Osteoblast (primary cell): ENCODE measurements around the gene CAPN15. TPM values are rescaled to one million over a fixed set of nuclear protein-coding genes. Genes with fewer than 3 reads are reported as not detected.

Experiments
- DNase-seq: peaks from one replicate; pipeline ENCODE4 v3.0.0; 2011; ENCODE audit warnings: low spot score, mixed read lengths; ENCODE audit not compliant: insufficient read length; ENCODE audit errors: missing footprints
- H2AFZ ChIP-seq: 2 replicates; pipeline ENCODE4 v1.6.0; 2011; ENCODE audit warnings: mild to moderate bottlenecking, low read length
- H3K27ac ChIP-seq: 2 replicates; pipeline ENCODE4 v1.5.1; 2011; ENCODE audit warnings: mild to moderate bottlenecking, low read depth, low read length, moderate library complexity
- H3K27me3 ChIP-seq: 2 replicates; pipeline ENCODE4 v1.6.0; 2012; ENCODE audit warnings: mild to moderate bottlenecking, control low read depth, inconsistent platforms, low read length, moderate library complexity; ENCODE audit not compliant: insufficient read depth
- H3K36me3 ChIP-seq: 2 replicates; pipeline ENCODE4 v1.5.1; 2011; ENCODE audit warnings: mild to moderate bottlenecking, low read length, control low read depth, moderate library complexity; ENCODE audit not compliant: insufficient read depth
- H3K4me1 ChIP-seq: 2 replicates; pipeline ENCODE4 v1.5.1; 2011; ENCODE audit warnings: mild to moderate bottlenecking, low read length, control low read depth, moderate library complexity; ENCODE audit not compliant: insufficient read depth
- H3K4me2 ChIP-seq: 2 replicates; pipeline ENCODE4 v1.6.0; 2011; ENCODE audit warnings: mild to moderate bottlenecking, low read length; ENCODE audit not compliant: insufficient read depth
- H3K4me3 ChIP-seq: fragments of 200-600 bp; sonication (generic); 3 replicates; pipeline ENCODE4 v1.5.1; 2012; ENCODE audit warnings: mild to moderate bottlenecking, low read length, inconsistent platforms; ENCODE audit not compliant: insufficient read depth
- H3K79me2 ChIP-seq: 2 replicates; pipeline ENCODE4 v1.6.0; 2012; ENCODE audit warnings: mild to moderate bottlenecking, low read length, control low read depth, inconsistent platforms; ENCODE audit not compliant: insufficient read depth
- H3K9me3 ChIP-seq: 2 replicates; pipeline ENCODE4 v1.5.1; 2011; ENCODE audit warnings: low read depth, low read length, control low read depth
- H4K20me1 ChIP-seq: 2 replicates; pipeline ENCODE4 v1.6.0; 2012; ENCODE audit warnings: mild to moderate bottlenecking, low read length, control low read depth; ENCODE audit not compliant: insufficient read depth
- total RNA-seq: library from RNA; depleted of rRNA; stranded (reverse); fragments of >200 nt; gene quantifications from 2 replicates; pipeline ENCODE4 v1.2.3, GENCODE V29; 2012
- TF ChIP-seq, protein P1 (sequence below): IDR thresholded peaks from 2 replicates; pipeline ENCODE4 v1.5.1; 2011; ENCODE audit warnings: mild to moderate bottlenecking, low read depth, low read length, moderate library complexity; ENCODE audit errors: extremely low read depth

The CAPN15 gene
- total RNA-seq, 1 donor, result 27.1 TPM

DNA sequence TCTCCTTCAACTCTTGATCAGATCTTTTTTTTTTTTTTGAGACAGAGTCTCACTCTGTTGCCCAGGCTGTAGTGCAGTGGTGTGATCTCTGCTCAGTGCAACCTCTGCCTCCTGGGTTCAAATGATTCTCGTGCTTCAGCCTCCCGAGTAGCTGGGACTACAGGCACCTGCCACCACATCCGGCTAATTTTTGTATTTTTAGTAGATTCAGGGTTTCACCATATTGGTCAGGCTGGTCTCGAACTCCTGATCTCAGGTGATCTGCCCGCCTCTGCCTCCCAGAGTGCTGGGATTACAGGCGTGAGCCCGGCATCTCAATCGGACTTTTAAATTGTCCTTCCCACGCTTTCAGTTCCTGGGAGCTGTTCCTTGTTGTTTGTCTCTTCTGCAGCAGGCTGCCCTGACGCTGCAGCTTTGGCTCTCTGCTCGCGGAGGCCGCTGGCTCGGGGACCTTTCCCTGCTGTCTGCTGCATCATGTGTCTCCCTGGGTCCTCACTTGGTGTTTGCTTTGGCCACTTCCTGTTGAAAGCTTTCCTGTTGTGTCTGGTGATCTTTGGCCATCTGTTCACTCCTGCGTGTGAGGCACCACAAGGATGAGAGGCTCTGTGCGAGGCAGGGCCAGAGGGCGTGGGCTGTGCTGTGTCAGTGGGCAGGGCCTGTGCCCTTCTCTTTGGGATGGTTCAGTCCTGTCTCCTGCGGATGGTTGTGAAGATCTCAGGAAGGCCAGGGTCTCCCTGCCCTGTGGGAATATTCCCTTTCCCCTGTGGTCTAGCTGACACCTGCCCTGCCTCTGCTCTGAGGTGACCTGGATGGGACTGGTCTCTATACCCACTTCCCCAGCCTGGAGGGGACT lies 18.4 kb upstream of the CAPN15 start:
- H3K27ac ChIP-seq, result no peak overlapping the region
- H3K36me3 ChIP-seq, result peaks cover 3% of the 10 kb centered on the region
- TF ChIP-seq, protein P1, sequence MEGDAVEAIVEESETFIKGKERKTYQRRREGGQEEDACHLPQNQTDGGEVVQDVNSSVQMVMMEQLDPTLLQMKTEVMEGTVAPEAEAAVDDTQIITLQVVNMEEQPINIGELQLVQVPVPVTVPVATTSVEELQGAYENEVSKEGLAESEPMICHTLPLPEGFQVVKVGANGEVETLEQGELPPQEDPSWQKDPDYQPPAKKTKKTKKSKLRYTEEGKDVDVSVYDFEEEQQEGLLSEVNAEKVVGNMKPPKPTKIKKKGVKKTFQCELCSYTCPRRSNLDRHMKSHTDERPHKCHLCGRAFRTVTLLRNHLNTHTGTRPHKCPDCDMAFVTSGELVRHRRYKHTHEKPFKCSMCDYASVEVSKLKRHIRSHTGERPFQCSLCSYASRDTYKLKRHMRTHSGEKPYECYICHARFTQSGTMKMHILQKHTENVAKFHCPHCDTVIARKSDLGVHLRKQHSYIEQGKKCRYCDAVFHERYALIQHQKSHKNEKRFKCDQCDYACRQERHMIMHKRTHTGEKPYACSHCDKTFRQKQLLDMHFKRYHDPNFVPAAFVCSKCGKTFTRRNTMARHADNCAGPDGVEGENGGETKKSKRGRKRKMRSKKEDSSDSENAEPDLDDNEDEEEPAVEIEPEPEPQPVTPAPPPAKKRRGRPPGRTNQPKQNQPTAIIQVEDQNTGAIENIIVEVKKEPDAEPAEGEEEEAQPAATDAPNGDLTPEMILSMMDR, result no peak
- DNase-seq, result no peak
- H3K4me1 ChIP-seq, result no peaks in the 10 kb centered on the region
- peaks cover 4% of the 10 kb centered on the region for H4K20me1 ChIP-seq
- no peak overlapping the region for H3K4me2 ChIP-seq
- H3K27me3 ChIP-seq, result no peaks in the 10 kb centered on the region
- no peaks in the 10 kb centered on the region for H3K9me3 ChIP-seq
- no peak overlapping the region for H3K4me3 ChIP-seq
- no peaks in the 10 kb centered on the region for H3K79me2 ChIP-seq
- no peak overlapping the region for H2AFZ ChIP-seq

DNA sequence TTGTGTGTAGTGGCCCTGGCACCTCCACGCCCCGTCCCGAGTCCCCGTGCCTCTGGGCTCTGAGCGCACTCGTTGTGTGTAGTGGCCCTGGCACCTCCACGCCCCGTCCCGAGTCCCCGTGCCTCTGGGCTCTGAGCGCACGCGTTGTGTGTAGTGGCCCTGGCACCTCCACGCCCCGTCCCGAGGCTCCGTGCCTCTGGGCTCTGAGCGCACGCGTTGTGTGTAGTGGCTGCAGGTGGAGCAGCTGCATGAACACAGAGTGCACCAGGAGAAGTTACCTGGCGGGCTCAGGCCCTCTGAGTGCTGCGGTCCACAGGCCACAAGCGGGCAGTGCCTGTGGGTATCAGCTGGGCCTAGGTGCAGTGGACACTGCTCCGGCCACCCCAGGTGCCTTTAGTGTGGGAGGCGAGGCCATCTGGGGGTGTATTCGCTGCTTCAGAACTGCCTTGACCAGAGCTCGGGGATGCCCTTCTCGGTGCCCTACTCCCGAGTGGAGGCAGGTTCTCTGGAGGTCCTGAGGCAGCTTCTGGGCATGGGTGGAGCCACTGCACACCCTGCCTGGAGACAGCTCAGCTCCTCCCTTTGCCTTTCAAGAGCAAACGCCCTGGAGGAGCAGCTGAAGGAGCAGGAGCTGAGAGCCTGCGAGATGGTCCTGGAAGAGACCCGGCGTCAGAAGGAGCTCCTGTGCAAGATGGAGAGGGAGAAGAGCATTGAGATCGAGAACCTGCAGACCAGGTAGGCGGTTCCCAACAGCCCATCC lies 17.3 kb upstream of the CAPN15 start:
- Histone ChIP-seq H2AFZ (no peak overlapping the region), H3K36me3 (peaks cover 3% of the 10 kb centered on the region), H3K79me2 (no peaks in the 10 kb centered on the region), H3K9me3 (no peaks in the 10 kb centered on the region), H3K4me2 (no peak overlapping the region), H3K4me1 (no peaks in the 10 kb centered on the region), H3K27me3 (no peaks in the 10 kb centered on the region), H3K4me3 (no peak overlapping the region), H3K27ac (no peak overlapping the region), H4K20me1 (peaks cover 6% of the 10 kb centered on the region)
- no peak for DNase-seq
- TF ChIP-seq, protein P1, result no peak

DNA sequence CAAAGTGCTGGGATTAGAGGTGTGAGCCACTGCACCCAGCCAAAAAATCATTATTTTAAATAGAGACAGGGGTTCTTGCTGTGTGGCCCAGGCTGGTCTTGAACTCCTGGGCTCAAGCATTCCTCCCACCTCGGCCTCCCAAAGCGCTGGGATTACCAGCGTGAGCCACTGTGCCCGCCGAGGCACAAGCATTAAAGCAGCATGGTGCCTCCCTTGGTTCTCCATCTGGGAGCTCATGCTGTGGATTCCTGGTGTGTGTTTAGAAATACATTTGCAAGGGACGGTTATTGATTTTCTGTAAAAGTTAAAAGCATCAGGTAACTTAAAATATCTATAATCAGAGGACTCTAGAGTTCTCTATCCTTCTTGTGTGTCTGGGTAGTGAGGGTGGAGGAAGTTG lies 14.7 kb upstream of the CAPN15 start:
- Histone ChIP-seq H3K4me1 (no peaks in the 10 kb centered on the region), H3K27me3 (no peaks in the 10 kb centered on the region), H3K27ac (no peak overlapping the region), H3K79me2 (no peaks in the 10 kb centered on the region), H3K36me3 (peaks cover 12% of the 10 kb centered on the region), H3K4me2 (no peak overlapping the region), H3K4me3 (no peak overlapping the region), H2AFZ (no peak overlapping the region), H3K9me3 (no peaks in the 10 kb centered on the region), H4K20me1 (peaks cover 6% of the 10 kb centered on the region)
- DNase-seq, result no peak
- TF ChIP-seq, protein P1, result no peak

DNA sequence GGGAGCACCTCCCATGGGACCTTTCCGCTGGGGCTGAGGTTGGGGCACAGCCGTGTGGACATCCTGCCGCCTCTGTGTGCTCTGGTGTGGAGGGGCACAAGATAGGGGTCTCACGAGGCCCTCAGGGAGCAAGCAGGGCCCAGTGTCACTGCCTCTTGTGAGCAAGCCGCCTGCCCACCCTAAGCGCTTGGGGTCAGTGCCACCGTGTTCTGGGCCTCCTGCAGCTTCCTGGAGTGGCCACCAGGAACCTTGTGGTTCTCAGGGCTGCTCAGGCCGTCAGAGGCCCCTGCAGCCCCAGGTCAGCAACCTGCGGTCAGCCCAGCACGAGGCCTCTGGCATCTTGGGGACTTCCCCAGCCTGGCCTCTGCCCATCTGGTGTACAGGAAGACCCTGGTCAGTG lies 13.6 kb upstream of the CAPN15 start:
- Histone ChIP-seq H3K4me2 (no peak overlapping the region), H3K9me3 (no peaks in the 10 kb centered on the region), H3K79me2 (no peaks in the 10 kb centered on the region), H3K27ac (no peak overlapping the region), H3K27me3 (no peaks in the 10 kb centered on the region), H3K4me1 (no peaks in the 10 kb centered on the region), H3K4me3 (no peak overlapping the region), H2AFZ (no peak overlapping the region), H3K36me3 (peaks cover 12% of the 10 kb centered on the region), H4K20me1 (peaks cover 6% of the 10 kb centered on the region)
- TF ChIP-seq, protein P1, result no peak
- DNase-seq, result no peak
